ENCODE data around the gene MRPS23. TPM values are rescaled to one million over a fixed set of nuclear protein-coding genes. Genes with fewer than 3 reads are reported as not detected.

MRPS23 gene
- total and polyA plus RNA-seq, 2 of the 13 experiments (the other 11 are each of a cell fraction or from before 2014, with no cell fraction given), result 63.2 to 181 TPM

DNA sequence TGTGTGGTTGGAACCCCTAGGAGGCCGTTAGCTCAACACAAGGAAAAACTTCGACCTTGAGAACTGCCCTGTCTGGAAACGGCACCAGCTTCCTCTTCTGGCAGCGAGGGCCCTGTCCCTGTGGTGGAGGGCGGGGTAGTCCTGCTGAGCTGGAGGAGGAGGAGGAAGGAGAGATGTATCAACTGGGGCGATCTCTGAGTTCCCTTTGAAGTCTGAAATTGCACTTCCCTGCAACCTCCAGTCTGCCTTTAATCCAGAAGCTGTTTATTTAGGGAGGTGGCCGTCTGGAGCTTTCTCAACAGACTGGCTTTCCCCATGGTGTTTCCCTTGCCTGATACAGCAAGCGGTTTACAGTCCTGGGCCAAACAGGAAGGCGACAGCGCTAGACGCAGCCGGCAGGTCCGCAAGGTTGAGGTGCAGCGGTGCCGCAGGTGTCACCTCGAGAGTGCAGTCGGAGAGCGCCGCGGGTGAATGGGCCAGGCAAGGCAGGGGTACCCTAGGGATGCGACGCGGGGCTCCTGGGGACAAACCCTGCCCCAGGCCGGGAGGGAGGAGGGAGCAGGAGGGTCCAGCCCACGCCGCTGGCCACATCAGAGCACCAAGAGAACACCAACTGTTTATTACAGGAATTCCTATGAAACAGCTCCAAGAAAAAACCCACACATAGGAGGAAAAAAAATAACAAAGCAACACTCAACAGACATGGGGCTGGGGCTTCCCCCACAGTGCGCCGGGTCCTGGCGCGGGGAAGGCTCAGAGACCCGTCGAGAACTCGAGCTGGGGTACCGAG lies 11.4 kb upstream of the MRPS23 start (continued):
- TF ChIP-seq HNRNPLL (IDR thresholded peaks at IDR 0.05; ENCODE audit: low read depth, low read length, poor library complexity, severe bottlenecking) (peak; percentile 77), CCAR2 (optimal IDR thresholded peaks at IDR 0.05; ENCODE audit: low read depth, low read length) (no peak), ZNF260 (CRISPR knock-in tag; IDR thresholded peaks at IDR 0.05; ENCODE audit: borderline replicate concordance, low read depth) (no peak), ZNF670 (CRISPR knock-in tag; IDR thresholded peaks at IDR 0.05; ENCODE audit: borderline replicate concordance) (no peak), THYN1 (CRISPR knock-in tag; IDR thresholded peaks at IDR 0.05; ENCODE audit: borderline replicate concordance, low read depth) (no peak), FOXA3 (CRISPR knock-in tag; IDR thresholded peaks at IDR 0.05) (peak; percentile 77), ZNF674 (CRISPR knock-in tag; IDR thresholded peaks at IDR 0.05; ENCODE audit: low read depth) (no peak), MAFG (CRISPR knock-in tag; IDR thresholded peaks at IDR 0.05) (no peak), ZNF207 (IDR thresholded peaks at IDR 0.05; ENCODE audit: borderline replicate concordance) (no peak), ARNTL (CRISPR knock-in tag; IDR thresholded peaks at IDR 0.05) (no peak), ZNF570 (CRISPR knock-in tag; IDR thresholded peaks at IDR 0.05; ENCODE audit: borderline replicate concordance) (no peak), ZNF891 (CRISPR knock-in tag; IDR thresholded peaks at IDR 0.05) (no peak), SKI (IDR thresholded peaks at IDR 0.05; ENCODE audit: partially characterized antibody) (peak; percentile 88), ARNT (IDR thresholded peaks at IDR 0.05) (no peak), ZSCAN21 (CRISPR knock-in tag; IDR thresholded peaks at IDR 0.05; ENCODE audit: borderline replicate concordance) (no peak), RARA (CRISPR knock-in tag; IDR thresholded peaks at IDR 0.05) (peak; percentile 79), HMG20A (CRISPR knock-in tag; IDR thresholded peaks at IDR 0.05; ENCODE audit: borderline replicate concordance) (peak; percentile 74; the same call in 1 of the 2 replicates)
- TF ChIP-seq, protein P1, sequence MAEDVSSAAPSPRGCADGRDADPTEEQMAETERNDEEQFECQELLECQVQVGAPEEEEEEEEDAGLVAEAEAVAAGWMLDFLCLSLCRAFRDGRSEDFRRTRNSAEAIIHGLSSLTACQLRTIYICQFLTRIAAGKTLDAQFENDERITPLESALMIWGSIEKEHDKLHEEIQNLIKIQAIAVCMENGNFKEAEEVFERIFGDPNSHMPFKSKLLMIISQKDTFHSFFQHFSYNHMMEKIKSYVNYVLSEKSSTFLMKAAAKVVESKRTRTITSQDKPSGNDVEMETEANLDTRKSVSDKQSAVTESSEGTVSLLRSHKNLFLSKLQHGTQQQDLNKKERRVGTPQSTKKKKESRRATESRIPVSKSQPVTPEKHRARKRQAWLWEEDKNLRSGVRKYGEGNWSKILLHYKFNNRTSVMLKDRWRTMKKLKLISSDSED (CRISPR knock-in tag; IDR thresholded peaks at IDR 0.05), result no peak
- TF ChIP-seq, protein P2, sequence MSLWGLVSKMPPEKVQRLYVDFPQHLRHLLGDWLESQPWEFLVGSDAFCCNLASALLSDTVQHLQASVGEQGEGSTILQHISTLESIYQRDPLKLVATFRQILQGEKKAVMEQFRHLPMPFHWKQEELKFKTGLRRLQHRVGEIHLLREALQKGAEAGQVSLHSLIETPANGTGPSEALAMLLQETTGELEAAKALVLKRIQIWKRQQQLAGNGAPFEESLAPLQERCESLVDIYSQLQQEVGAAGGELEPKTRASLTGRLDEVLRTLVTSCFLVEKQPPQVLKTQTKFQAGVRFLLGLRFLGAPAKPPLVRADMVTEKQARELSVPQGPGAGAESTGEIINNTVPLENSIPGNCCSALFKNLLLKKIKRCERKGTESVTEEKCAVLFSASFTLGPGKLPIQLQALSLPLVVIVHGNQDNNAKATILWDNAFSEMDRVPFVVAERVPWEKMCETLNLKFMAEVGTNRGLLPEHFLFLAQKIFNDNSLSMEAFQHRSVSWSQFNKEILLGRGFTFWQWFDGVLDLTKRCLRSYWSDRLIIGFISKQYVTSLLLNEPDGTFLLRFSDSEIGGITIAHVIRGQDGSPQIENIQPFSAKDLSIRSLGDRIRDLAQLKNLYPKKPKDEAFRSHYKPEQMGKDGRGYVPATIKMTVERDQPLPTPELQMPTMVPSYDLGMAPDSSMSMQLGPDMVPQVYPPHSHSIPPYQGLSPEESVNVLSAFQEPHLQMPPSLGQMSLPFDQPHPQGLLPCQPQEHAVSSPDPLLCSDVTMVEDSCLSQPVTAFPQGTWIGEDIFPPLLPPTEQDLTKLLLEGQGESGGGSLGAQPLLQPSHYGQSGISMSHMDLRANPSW (CRISPR knock-in tag; IDR thresholded peaks at IDR 0.05; ENCODE audit: borderline replicate concordance), result no peak
- TF ChIP-seq, protein P3, sequence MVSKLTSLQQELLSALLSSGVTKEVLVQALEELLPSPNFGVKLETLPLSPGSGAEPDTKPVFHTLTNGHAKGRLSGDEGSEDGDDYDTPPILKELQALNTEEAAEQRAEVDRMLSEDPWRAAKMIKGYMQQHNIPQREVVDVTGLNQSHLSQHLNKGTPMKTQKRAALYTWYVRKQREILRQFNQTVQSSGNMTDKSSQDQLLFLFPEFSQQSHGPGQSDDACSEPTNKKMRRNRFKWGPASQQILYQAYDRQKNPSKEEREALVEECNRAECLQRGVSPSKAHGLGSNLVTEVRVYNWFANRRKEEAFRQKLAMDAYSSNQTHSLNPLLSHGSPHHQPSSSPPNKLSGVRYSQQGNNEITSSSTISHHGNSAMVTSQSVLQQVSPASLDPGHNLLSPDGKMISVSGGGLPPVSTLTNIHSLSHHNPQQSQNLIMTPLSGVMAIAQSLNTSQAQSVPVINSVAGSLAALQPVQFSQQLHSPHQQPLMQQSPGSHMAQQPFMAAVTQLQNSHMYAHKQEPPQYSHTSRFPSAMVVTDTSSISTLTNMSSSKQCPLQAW (CRISPR knock-in tag; IDR thresholded peaks at IDR 0.05), result peak; percentile 56; the same call in 1 of the 2 replicates
- TF ChIP-seq, protein P4, sequence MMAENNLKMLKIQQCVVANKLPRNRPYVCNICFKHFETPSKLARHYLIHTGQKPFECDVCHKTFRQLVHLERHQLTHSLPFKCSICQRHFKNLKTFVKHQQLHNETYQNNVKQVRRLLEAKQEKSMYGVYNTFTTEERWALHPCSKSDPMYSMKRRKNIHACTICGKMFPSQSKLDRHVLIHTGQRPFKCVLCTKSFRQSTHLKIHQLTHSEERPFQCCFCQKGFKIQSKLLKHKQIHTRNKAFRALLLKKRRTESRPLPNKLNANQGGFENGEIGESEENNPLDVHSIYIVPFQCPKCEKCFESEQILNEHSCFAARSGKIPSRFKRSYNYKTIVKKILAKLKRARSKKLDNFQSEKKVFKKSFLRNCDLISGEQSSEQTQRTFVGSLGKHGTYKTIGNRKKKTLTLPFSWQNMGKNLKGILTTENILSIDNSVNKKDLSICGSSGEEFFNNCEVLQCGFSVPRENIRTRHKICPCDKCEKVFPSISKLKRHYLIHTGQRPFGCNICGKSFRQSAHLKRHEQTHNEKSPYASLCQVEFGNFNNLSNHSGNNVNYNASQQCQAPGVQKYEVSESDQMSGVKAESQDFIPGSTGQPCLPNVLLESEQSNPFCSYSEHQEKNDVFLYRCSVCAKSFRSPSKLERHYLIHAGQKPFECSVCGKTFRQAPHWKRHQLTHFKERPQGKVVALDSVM (CRISPR knock-in tag; IDR thresholded peaks at IDR 0.05), result no peak

All from HepG2 (cell line).